DOHH2 (cell line): ENCODE measurements around the gene OASL.

Source experiments
- H3F3A ChIP-seq: fragments of 200-600 bp; sonication (generic), shearing (Covaris generic); 2 replicates; pipeline ENCODE4 v1.6.0; 2016; ENCODE audit warnings: antibody characterized with exemption, mild to moderate bottlenecking; ENCODE audit not compliant: control insufficient read depth, insufficient read depth
- H3K27ac ChIP-seq: fragments of 200-600 bp; sonication (generic); 2 replicates; pipeline ENCODE4 v1.5.1; 2014; ENCODE audit warnings: low read depth, mild to moderate bottlenecking, low read length, moderate library complexity
- H3K27me3 ChIP-seq: fragments of 200-600 bp; sonication (generic); 2 replicates; pipeline ENCODE4 v1.6.1; 2014; ENCODE audit warnings: mild to moderate bottlenecking, low read length, mixed read lengths; ENCODE audit not compliant: control insufficient read depth
- H3K36me3 ChIP-seq: fragments of 200-600 bp; sonication (generic); 2 replicates; pipeline ENCODE4 v1.6.1; 2014; ENCODE audit warnings: mild to moderate bottlenecking, low read length, moderate library complexity, mixed read lengths; ENCODE audit not compliant: control insufficient read depth
- H3K4me1 ChIP-seq: fragments of 200-600 bp; sonication (generic); 2 replicates; pipeline ENCODE4 v1.6.1; 2014; ENCODE audit warnings: mild to moderate bottlenecking, low read length, mixed read lengths; ENCODE audit not compliant: control insufficient read depth
- H3K4me2 ChIP-seq: fragments of 200-600 bp; sonication (generic); 2 replicates; pipeline ENCODE4 v1.6.0; 2014; ENCODE audit warnings: mild to moderate bottlenecking, low read length, moderate library complexity
- H3K4me3 ChIP-seq: fragments of 200-600 bp; sonication (generic); 2 replicates; pipeline ENCODE4 v1.5.1; 2014; ENCODE audit warnings: mild to moderate bottlenecking, low read length, mixed read lengths
- H3K79me2 ChIP-seq: fragments of 200-600 bp; sonication (generic); 2 replicates; pipeline ENCODE4 v1.6.1; 2014; ENCODE audit warnings: mild to moderate bottlenecking, low read length, mixed read lengths; ENCODE audit not compliant: control insufficient read depth
- H3K9me2 ChIP-seq: fragments of 200-600 bp; sonication (generic); replicated peaks from 2 replicates; pipeline ENCODE4 v1.6.1; 2014; ENCODE audit warnings: mild to moderate bottlenecking, low read length, mixed read lengths; ENCODE audit not compliant: control insufficient read depth
- H3K9me3 ChIP-seq: fragments of 200-600 bp; sonication (generic); 2 replicates; pipeline ENCODE4 v1.6.1; 2014; ENCODE audit warnings: antibody characterized with exemption, low read length, mixed read lengths; ENCODE audit not compliant: control insufficient read depth, insufficient read depth
- H4K20me1 ChIP-seq: fragments of 200-600 bp; sonication (generic); 2 replicates; pipeline ENCODE4 v1.6.0; 2014; ENCODE audit warnings: low read depth, mild to moderate bottlenecking, antibody characterized with exemption, low read length, moderate library complexity; ENCODE audit not compliant: control insufficient read depth, insufficient read depth
- CTCF ChIP-seq: fragments of 200-600 bp; sonication (generic); IDR thresholded peaks from one replicate; pipeline ENCODE4 v1.5.1; 2014; ENCODE audit warnings: antibody characterized with exemption, mild to moderate bottlenecking, low read depth, low read length; ENCODE audit not compliant: poor library complexity, severe bottlenecking
- EZH2phosphoT487 ChIP-seq: fragments of 200-600 bp; sonication (generic); IDR thresholded peaks from 2 replicates; pipeline ENCODE4 v1.6.1; 2017; ENCODE audit warnings: borderline replicate concordance, mild to moderate bottlenecking, antibody characterized with exemption, low read length, moderate library complexity, mixed read lengths

The OASL gene

GRCh38 chr12:121005346-121005815 lies 33.7 kb downstream of the OASL start:
- Histone ChIP-seq H3K4me1 (no peaks in the 10 kb centered on the region), H3K9me2 (no peaks in the 10 kb centered on the region), H3K4me3 (no peak overlapping the region), H3K4me2 (no peak overlapping the region), H3K27me3 (no peaks in the 10 kb centered on the region), H3K9me3 (no peaks in the 10 kb centered on the region), H3F3A (no peaks in the 10 kb centered on the region; the same call in 1 of the 2 replicates), H3K79me2 (no peaks in the 10 kb centered on the region), H3K36me3 (peaks cover 53% of the 10 kb centered on the region), H4K20me1 (no peaks in the 10 kb centered on the region), H3K27ac (no peak overlapping the region)
- no peak for TF ChIP-seq EZH2phosphoT487
- peak; percentile 68 for TF ChIP-seq CTCF

GRCh38 chr12:121004253-121004815 lies 34.7 kb downstream of the OASL start:
- Histone ChIP-seq H3K4me1 (no peaks in the 10 kb centered on the region), H3K4me3 (no peak overlapping the region), H3K4me2 (no peak overlapping the region), H3K9me2 (no peaks in the 10 kb centered on the region), H3K27me3 (no peaks in the 10 kb centered on the region), H3K27ac (no peak overlapping the region), H4K20me1 (no peaks in the 10 kb centered on the region), H3K79me2 (no peaks in the 10 kb centered on the region), H3K9me3 (no peaks in the 10 kb centered on the region), H3K36me3 (peaks cover 44% of the 10 kb centered on the region), H3F3A (no peaks in the 10 kb centered on the region; the same call in 1 of the 2 replicates)
- TF ChIP-seq EZH2phosphoT487 (no peak), CTCF (no peak)

- Histone ChIP-seq H3K4me2 (no peak overlapping the region), H3K27ac (no peak overlapping the region), H3K4me3 (no peak overlapping the region), H3K9me2 (no peaks in the 10 kb centered on the region), H3K9me3 (no peaks in the 10 kb centered on the region), H4K20me1 (no peaks in the 10 kb centered on the region), H3K36me3 (peaks cover 37% of the 10 kb centered on the region), H3K79me2 (no peaks in the 10 kb centered on the region), H3F3A (no peaks in the 10 kb centered on the region; the same call in 1 of the 2 replicates), H3K27me3 (no peaks in the 10 kb centered on the region), H3K4me1 (no peaks in the 10 kb centered on the region)
- TF ChIP-seq CTCF = peak; percentile 30
- no peak for TF ChIP-seq EZH2phosphoT487
These were observed 35.4 kb downstream of the OASL start for GRCh38 chr12:121003650-121004049.
